Mesendoderm (in vitro differentiated cells): ENCODE results near the gene NELFCD.
A peak's percentile ranks its signal among the peaks of the same experiment; 100 is the strongest.
"Not testable (repeated sequence)": the region's sequence is repeated elsewhere in the genome, so short reads cannot be mapped to it uniquely, and the experiment has no call there.

Experiments
- DNase-seq: peaks from one replicate; pipeline ENCODE4 v3.0.0; 2013
- H2AK5ac ChIP-seq: 2 replicates; pipeline ENCODE4 v1.6.1; 2013; ENCODE audit warnings: low read length, inconsistent platforms
- H2BK120ac ChIP-seq: 2 replicates; pipeline ENCODE4 v1.6.1; 2013; ENCODE audit warnings: low read depth, mild to moderate bottlenecking, low read length, moderate library complexity, mixed read lengths
- H2BK15ac ChIP-seq: replicated peaks from 2 replicates; pipeline ENCODE4 v1.6.1; 2013; ENCODE audit warnings: low read depth, mild to moderate bottlenecking, moderate library complexity
- H2BK5ac ChIP-seq: 2 replicates; pipeline ENCODE4 v1.6.1; 2013; ENCODE audit warnings: low read length, inconsistent platforms
- H3K18ac ChIP-seq: 2 replicates; pipeline ENCODE4 v1.6.1; 2013; ENCODE audit warnings: mild to moderate bottlenecking, low read length, mixed read lengths
- H3K23ac ChIP-seq: one replicate; pipeline ENCODE4 v1.6.1; 2013; ENCODE audit warnings: low read length
- H3K27ac ChIP-seq: 2 replicates; pipeline ENCODE4 v1.5.1; 2013; ENCODE audit warnings: low read depth, mild to moderate bottlenecking, inconsistent platforms, low read length, moderate library complexity
- H3K27me3 ChIP-seq: 2 replicates; pipeline ENCODE4 v1.6.1; 2013; ENCODE audit warnings: low read length, control low read depth, mild to moderate bottlenecking, inconsistent platforms; ENCODE audit not compliant: insufficient read depth, poor library complexity
- H3K36me3 ChIP-seq: 2 replicates; pipeline ENCODE4 v1.6.1; 2013; ENCODE audit warnings: low read length, inconsistent platforms; ENCODE audit not compliant: control insufficient read depth, insufficient read depth
- H3K4ac ChIP-seq: one replicate; pipeline ENCODE4 v1.6.1; 2013; ENCODE audit warnings: low read depth, mild to moderate bottlenecking, low read length, moderate library complexity
- H3K4me1 ChIP-seq: 2 replicates; pipeline ENCODE4 v1.6.1; 2013; ENCODE audit warnings: low read depth, low read length, inconsistent platforms; ENCODE audit not compliant: control insufficient read depth
- H3K4me2 ChIP-seq: 2 replicates; pipeline ENCODE4 v1.6.1; 2013; ENCODE audit warnings: low read length
- H3K4me3 ChIP-seq: 2 replicates; pipeline ENCODE4 v1.5.1; 2013; ENCODE audit warnings: mild to moderate bottlenecking, low read length
- H3K56ac ChIP-seq: one replicate; pipeline ENCODE4 v1.6.1; 2013; ENCODE audit warnings: low read length
- H3K79me1 ChIP-seq: 2 replicates; pipeline ENCODE4 v1.6.1; 2013; ENCODE audit warnings: low read length, inconsistent platforms
- H3K79me2 ChIP-seq: 2 replicates; pipeline ENCODE4 v1.6.1; 2013; ENCODE audit warnings: mild to moderate bottlenecking, low read length; ENCODE audit not compliant: control insufficient read depth, insufficient read depth
- H3K9ac ChIP-seq: 2 replicates; pipeline ENCODE4 v1.6.1; 2013; ENCODE audit warnings: low read length, inconsistent platforms
- H4K5ac ChIP-seq: one replicate; pipeline ENCODE4 v1.6.1; 2013; ENCODE audit warnings: low read length
- H4K8ac ChIP-seq: one replicate; pipeline ENCODE4 v1.6.1; 2013; ENCODE audit warnings: low read depth, mild to moderate bottlenecking, control low read depth, low read length, moderate library complexity
- WGBS: extraction: QIAGEN DNeasy Blood & Tissue Kit; methylation state at CpG from one replicate; pipeline ENCODE4 v1.1.7; 2013; ENCODE audit warnings: low lambda C conversion rate, missing lambda C conversion rate; ENCODE audit not compliant: insufficient coverage; ENCODE audit errors: extremely low coverage; 5-methylcytosine and 5-hydroxymethylcytosine counted together

Gene NELFCD

DNA sequence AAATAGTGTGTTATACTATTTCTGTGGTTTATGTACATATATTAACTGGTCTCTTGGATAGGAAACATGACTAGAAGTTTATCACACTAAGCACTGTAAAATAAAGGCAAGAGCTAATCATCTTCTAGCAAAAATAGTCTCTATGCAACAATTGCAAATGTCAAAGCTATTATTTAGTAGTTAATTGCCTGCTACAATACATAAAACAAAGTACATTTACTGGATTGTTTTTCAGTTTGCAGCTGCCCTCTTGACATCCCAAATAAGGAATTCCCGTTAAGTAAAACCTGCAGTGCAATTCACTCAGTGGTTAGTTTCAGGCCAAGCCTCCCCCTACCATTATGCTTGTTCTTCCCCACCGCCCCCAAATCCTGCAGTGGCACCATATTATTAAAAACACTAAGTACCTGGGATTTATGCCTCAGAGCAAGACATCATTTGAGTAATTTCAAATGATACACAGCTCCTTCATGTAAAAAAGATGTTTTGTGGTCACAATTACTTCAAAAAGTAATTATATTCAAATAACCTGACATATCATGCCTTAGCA lies 52.6 kb downstream of the NELFCD start:
- H3K9ac ChIP-seq: no peak overlapping the region

DNA sequence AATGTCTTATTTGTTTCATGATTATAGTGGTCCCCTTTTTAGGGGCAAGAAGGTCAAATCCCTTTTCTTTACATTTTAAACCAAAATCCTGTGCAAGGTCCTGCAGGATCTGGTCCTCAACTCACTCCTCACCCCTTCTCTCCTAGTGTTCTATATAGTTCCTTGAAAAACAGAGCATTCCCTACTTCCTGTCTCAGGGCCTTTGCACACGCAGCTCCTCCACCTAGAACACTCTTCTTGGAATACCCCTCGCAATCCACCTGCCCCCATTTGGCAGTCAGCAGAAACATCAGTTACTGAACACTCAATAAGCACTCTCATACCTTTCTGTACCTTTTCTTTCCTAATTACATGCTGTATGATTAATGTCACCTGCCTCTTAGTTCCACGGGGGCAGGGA lies 54.3 kb downstream of the NELFCD start:
- no peak overlapping the region for H4K8ac ChIP-seq

More for the DNA sequence above, 52.6 kb downstream of the NELFCD start:
- peaks cover 10% of the 10 kb centered on the region for H3K79me1 ChIP-seq
- H3K27ac ChIP-seq: no peak overlapping the region
- H4K8ac ChIP-seq: no peak overlapping the region
- no peak overlapping the region for H3K4me2 ChIP-seq
- no peak overlapping the region for H3K18ac ChIP-seq
- H3K36me3 ChIP-seq: peaks cover 6% of the 10 kb centered on the region
- H3K79me2 ChIP-seq: peaks cover 13% of the 10 kb centered on the region
- H2AK5ac ChIP-seq: no peak overlapping the region
- H2BK5ac ChIP-seq: no peak overlapping the region
- no peak overlapping the region for H3K23ac ChIP-seq
- H4K5ac ChIP-seq: no peak overlapping the region
- no CpG with 5 or more reads among the region's 2 CpGs for WGBS
- H3K4me3 ChIP-seq: no peak overlapping the region
- no peak overlapping the region for H2BK120ac ChIP-seq
- H2BK15ac ChIP-seq: no peak overlapping the region
- no peak overlapping the region for H3K56ac ChIP-seq
- DNase-seq: no peak
- H3K4me1 ChIP-seq: peaks cover 3% of the 10 kb centered on the region
- H3K27me3 ChIP-seq: no peaks in the 10 kb centered on the region
- H3K4ac ChIP-seq: no peak overlapping the region

DNA sequence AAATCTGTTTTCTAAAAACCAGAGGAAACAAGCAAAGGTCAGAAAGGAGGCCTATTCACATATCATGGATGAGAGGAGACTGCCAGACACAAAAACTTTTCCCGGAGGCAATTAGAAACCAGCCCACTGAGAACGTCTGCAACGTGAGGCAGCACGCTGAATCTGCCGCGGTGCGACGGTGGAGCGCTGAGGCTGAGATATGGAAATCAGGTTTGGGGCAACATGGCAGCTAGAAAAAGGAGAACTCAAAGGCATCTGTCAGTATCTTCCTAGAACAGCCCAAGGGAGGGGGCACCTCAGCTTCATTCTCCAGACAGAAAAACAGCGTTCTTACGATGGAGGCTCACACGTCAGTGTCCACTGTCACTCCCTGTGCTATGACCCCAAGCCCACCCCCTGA lies 56.3 kb downstream of the NELFCD start:
- H3K23ac ChIP-seq: no peak overlapping the region
- peaks cover 4% of the 10 kb centered on the region for H3K36me3 ChIP-seq
- no peak overlapping the region for H3K4ac ChIP-seq
- H4K8ac ChIP-seq: no peak overlapping the region
- H3K27me3 ChIP-seq: no peaks in the 10 kb centered on the region
- no peak overlapping the region for H2BK15ac ChIP-seq
- no CpG with 5 or more reads among the region's 12 CpGs for WGBS
- H3K79me2 ChIP-seq: peaks cover 23% of the 10 kb centered on the region
- no peak overlapping the region for H3K18ac ChIP-seq
- no peak overlapping the region for H3K56ac ChIP-seq
- H3K4me2 ChIP-seq: no peak overlapping the region
- H2BK5ac ChIP-seq: no peak overlapping the region
- no peak for DNase-seq
- no peak overlapping the region for H4K5ac ChIP-seq
- H3K27ac ChIP-seq: no peak overlapping the region
- peaks cover 6% of the 10 kb centered on the region for H3K79me1 ChIP-seq
- H2AK5ac ChIP-seq: no peak overlapping the region
- no peak overlapping the region for H3K9ac ChIP-seq
- no peak overlapping the region for H2BK120ac ChIP-seq
- H3K4me1 ChIP-seq: no peaks in the 10 kb centered on the region
- no peak overlapping the region for H3K4me3 ChIP-seq

More for the DNA sequence above, 54.3 kb downstream of the NELFCD start:
- Histone ChIP-seq H3K79me2 (peaks cover 21% of the 10 kb centered on the region), H3K56ac (no peak overlapping the region), H4K5ac (no peak overlapping the region), H3K4me2 (no peak overlapping the region), H2BK5ac (no peak overlapping the region), H3K4me3 (no peak overlapping the region), H3K4me1 (peaks cover 3% of the 10 kb centered on the region), H3K9ac (no peak overlapping the region), H3K4ac (no peak overlapping the region), H3K36me3 (peaks cover 4% of the 10 kb centered on the region), H3K27ac (no peak overlapping the region), H2BK120ac (no peak overlapping the region), H2BK15ac (no peak overlapping the region), H2AK5ac (no peak overlapping the region), H3K23ac (no peak overlapping the region), H3K18ac (no peak overlapping the region), H3K79me1 (peaks cover 11% of the 10 kb centered on the region), H3K27me3 (no peaks in the 10 kb centered on the region)
- no CpG with 5 or more reads among the region's 3 CpGs for WGBS
- DNase-seq: no peak

DNA sequence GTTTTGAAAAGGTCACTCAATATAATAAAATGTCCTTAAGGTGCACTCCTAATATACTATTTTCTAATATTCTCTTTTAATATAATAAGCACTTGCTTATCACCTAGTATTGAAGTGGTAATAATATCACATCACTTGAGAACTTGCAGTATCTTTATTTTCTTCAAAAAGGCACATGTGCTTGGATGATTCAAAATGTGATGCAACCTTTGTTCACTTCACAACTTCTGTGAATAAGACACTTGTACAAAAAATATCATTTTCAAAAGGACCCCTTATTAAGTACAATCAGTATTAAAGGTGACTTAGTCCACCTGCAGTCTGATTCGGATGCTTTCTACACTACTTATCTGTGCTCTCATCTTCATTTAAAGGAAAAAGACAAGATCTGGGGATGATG lies 58.2 kb downstream of the NELFCD start:
- Histone ChIP-seq H3K4me3 (no peak overlapping the region), H3K4me1 (peaks cover 5% of the 10 kb centered on the region), H3K56ac (no peak overlapping the region), H3K79me2 (peaks cover 23% of the 10 kb centered on the region), H4K5ac (no peak overlapping the region), H3K79me1 (peaks cover 6% of the 10 kb centered on the region), H2BK120ac (no peak overlapping the region), H3K4ac (no peak overlapping the region), H2AK5ac (no peak overlapping the region), H3K9ac (no peak overlapping the region), H3K27ac (no peak overlapping the region), H4K8ac (no peak overlapping the region), H3K4me2 (no peak overlapping the region), H3K27me3 (no peaks in the 10 kb centered on the region), H2BK15ac (no peak overlapping the region), H3K23ac (no peak overlapping the region), H3K18ac (no peak overlapping the region), H3K36me3 (peaks cover 4% of the 10 kb centered on the region), H2BK5ac (no peak overlapping the region)
- DNase-seq: no peak
- whole genome bisulfite sequencing: no CpG with 5 or more reads among the region's 1 CpG

DNA sequence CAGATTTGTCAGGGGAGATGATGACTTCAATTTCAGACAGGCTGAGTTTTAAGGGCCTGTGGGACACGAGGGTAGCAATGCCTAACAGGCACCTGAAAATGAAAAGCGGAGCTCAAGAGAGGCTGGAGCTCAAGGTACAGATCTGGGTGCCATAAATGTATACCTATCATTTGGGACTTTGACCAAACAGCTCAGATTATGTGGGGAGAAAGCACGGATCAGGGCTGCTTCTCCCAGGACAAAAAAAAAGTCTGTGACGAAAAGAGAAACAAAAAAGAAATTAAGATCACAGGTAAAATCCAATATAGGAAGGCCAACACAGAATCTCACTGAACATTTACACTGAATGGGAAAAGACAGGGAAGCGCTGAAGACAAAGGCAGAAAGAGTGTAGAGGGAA lies 59.6 kb downstream of the NELFCD start:
- peaks cover 4% of the 10 kb centered on the region for H3K36me3 ChIP-seq
- H3K4me1 ChIP-seq: peaks cover 5% of the 10 kb centered on the region
- no peak overlapping the region for H4K5ac ChIP-seq
- H3K79me1 ChIP-seq: peaks cover 6% of the 10 kb centered on the region
- DNase-seq: no peak
- no peak overlapping the region for H4K8ac ChIP-seq
- H3K4ac ChIP-seq: no peak overlapping the region
- no peaks in the 10 kb centered on the region for H3K27me3 ChIP-seq
- H3K18ac ChIP-seq: no peak overlapping the region
- H3K4me3 ChIP-seq: no peak overlapping the region
- no peak overlapping the region for H2AK5ac ChIP-seq
- H2BK15ac ChIP-seq: no peak overlapping the region
- peak overlapping the region; percentile 33 for H3K9ac ChIP-seq
- H2BK120ac ChIP-seq: no peak overlapping the region
- no CpG with 5 or more reads among the region's 5 CpGs for WGBS
- H3K4me2 ChIP-seq: no peak overlapping the region
- peaks cover 23% of the 10 kb centered on the region for H3K79me2 ChIP-seq
- no peak overlapping the region for H3K27ac ChIP-seq
- H3K56ac ChIP-seq: peak overlapping the region; percentile 52
- no peak overlapping the region for H2BK5ac ChIP-seq
- no peak overlapping the region for H3K23ac ChIP-seq

DNA sequence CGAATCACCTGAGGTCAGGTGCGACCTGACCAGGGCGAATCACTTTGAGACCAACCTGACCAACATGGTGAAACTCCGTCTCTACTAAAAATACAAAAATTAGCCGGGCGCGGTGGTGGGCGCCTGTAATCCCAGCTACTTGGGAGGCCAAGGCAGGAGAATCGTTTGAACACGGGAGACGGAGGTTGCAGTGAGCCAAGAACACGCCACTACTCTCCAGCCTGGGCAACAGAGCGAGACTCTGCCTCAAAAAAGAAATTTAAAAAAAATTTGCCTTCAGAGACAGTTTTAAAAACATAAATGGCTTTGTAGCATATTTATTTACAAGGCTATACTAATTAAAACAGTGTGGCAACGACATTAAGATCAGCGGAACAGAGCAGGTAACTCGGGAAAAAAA lies 60.4 kb downstream of the NELFCD start:
- H3K27me3 ChIP-seq, H4K8ac ChIP-seq, H3K79me1 ChIP-seq, H3K4ac ChIP-seq, H2AK5ac ChIP-seq, H3K27ac ChIP-seq, H2BK120ac ChIP-seq, H3K4me2 ChIP-seq, H3K56ac ChIP-seq, H2BK5ac ChIP-seq, H3K9ac ChIP-seq, DNase-seq, H3K36me3 ChIP-seq, H4K5ac ChIP-seq, H3K4me1 ChIP-seq, H2BK15ac ChIP-seq, H3K23ac ChIP-seq, H3K4me3 ChIP-seq, H3K18ac ChIP-seq: not testable (repeated sequence)
- no CpG with 5 or more reads among the region's 16 CpGs for WGBS
- peaks cover 23% of the 10 kb centered on the region for H3K79me2 ChIP-seq
